PC-9 (cell line): ENCODE measurements around the gene SAMD11.

Experiments
- CTCF ChIP-seq: fragments of 200-600 bp; sonication (generic); conservative IDR thresholded peaks from 2 replicates; pipeline ENCODE4 v1.6.1; 2017; ENCODE audit warnings: mixed run types, antibody characterized with exemption, mild to moderate bottlenecking, moderate library complexity
- EZH2 ChIP-seq: fragments of 200-600 bp; sonication (generic); IDR thresholded peaks from 2 replicates; pipeline ENCODE4 v1.8.0; 2017; ENCODE audit warnings: antibody characterized with exemption, low read depth

DNA sequence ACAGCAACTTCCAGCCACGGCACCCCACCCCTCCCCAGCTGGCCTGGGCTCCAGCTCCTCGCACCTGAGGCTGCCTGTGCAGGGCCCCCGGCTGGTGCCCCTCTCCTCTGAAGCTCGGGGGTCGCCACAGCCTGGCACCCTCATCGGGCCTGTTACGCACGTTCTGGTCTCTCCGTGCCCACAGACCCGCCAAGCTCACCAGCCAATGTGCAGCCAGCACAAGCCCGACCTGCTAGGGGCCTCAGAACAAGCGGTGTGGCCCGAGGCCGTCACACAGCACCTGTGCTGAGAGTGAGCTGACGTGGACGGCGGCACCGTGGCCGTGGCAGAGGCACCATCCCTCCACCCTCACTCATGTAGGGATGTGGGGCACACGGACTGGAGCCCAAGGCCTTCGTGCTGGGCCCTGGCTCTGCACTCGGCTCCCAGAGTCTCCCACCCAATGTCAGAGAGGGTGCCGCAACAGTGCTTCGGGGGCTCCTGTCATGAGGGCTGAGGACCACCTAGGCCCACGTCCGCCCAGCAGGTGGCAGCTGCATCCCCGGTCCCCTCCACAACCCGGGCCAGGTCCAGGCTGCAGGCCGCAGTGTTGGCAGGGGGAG, 4.4 kb upstream of the SAMD11 start:
- no peak for TF ChIP-seq CTCF
- no peak for TF ChIP-seq EZH2
